ENCODE results near the gene HAAO.
"Not testable (repeated sequence)": the region's sequence is repeated elsewhere in the genome, so short reads cannot be mapped to it uniquely, and the experiment has no call there.

HAAO gene

GRCh38 chr2:42743659-42743990 lies 48.8 kb downstream of the HAAO start:
- DNase-seq: no peak

DNA sequence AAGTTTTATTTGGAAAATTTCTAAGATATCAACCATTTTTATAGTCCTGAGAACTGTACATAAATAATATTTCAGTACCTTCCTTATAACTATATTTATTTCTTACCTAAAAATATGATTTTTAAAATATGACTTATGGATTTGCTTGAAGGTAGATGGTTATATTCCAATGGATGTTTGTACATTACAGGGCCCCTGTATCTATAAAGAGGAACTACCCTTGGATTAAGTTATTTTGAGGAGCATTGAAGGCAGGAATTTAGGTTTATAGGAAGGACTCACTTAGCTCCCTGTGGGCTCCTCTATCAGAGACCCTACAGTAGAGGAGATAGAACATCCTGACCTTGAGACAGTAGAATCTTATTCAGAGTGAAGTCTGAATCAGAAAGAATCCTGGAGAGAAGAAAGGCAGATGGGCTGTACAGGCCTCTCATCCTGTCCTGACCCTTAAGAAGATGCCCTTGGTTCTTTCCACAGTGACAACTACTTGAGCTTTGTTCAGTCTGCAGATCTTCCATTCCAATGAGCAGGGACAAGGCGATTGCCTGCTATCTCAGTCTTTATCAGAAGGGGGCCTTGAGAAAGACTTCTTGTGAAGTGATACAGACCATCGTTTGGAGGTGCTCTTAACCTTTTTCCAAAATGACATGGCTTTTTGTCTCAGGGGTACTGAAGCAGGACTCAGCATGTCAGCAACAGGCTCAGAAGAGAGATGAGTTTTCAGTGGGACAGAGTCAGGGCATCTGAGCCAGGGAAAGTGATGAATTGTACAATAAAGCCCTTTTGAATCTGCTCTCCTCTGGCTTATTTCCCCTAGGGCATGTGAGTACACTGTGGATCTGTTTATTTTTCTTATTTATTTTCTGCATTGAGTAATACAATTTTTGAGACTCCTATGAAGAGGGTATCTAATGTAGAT lies 49.4 kb downstream of the HAAO start:
- no peak for DNase-seq

GRCh38 chr2:42741140-42741539 lies 51.2 kb downstream of the HAAO start:
- DNase-seq: no peak

DNA sequence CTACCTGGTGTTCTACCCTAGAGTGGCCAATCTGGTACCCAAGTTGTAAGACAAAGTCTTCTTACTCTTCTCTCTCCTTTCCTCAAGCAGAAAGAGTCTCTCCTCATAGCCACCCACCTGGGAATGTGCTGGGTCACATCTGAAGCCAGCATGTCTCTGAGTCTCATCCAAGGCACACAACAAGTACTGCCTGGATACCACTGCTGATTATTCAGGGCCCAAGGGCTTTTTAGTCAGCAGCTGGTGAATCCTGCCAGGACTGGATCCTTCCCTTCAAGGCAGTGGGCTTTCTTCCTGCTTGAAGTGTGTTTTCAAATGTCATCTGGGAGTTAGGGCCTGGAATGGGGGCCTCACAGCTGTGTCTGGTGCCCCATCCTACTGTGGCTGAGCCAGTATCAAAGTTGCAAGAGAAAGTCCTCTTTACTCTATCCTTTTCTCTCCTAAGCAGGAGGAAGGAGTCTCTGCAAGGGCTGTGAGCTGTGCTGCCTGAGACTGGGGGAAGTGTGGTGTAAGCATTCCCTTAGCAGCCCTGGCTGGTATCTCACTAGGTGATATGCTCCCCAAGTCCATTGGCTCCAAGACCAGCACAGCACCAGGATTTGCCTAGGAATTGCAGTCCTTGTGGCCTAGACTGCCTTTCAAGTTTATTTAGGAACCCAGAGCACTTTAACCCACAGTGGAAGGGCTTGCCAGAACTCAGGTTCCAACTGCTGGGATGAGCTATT lies 55.6 kb downstream of the HAAO start:
- DNase-seq: no peak

DNA sequence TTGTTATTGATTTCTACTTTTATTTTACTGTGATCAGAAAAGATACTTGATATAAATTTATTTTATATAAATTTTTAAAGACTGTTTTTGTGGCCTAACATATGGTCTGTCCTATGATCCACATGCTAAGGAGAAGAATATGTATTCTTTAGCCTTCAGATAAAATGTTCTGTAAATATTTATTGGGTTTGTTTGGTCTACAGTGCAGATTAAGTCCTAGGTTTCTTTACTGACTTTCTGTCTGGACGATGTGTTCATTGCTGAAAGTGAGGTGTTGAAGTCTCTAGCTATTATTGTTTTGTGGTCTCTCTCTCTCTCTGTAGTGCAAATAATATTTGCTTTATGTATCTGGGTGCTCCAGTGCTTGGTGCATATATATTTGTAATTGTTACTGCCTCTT lies 58.5 kb downstream of the HAAO start:
- DNase-seq: no peak

DNA sequence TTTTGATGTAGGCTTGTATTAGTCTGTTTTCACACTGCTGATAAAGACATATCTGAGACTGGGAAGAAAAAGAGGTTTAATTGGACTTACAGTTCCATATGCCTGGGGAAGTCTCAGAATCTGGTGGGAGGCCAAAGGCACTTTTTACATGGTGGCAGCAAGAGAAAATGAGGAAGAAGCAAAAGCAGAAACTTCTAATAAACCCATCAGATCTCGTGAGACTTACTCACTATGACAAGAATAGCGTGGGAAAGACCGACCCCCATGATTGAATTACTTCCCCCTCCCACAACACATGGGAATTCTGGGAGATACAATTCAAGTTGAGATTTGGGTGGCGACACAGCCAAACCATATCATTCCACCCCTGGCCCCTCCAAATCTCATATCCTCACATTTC lies 61.1 kb downstream of the HAAO start:
- not testable (repeated sequence) for DNase-seq

DNA sequence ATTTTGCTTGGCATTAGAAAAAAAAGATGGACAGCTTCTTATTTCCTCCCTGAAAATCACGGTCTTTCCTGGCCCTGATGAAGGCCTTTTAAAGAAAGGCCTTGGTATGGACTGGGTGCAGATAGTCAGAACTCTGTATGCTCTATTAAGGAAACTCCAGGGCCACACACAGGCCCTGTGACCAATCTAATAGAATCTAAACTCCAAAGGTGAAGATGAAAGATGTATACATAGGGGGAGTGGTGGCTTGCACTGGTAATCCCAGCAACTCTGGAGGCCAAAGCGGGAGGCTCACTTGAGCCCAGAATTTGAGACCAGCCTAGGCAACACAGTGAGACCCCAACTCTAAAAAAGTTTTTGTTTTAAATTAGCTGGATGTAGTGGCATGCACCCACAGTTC lies 65.7 kb downstream of the HAAO start:
- no peak for DNase-seq

DNA sequence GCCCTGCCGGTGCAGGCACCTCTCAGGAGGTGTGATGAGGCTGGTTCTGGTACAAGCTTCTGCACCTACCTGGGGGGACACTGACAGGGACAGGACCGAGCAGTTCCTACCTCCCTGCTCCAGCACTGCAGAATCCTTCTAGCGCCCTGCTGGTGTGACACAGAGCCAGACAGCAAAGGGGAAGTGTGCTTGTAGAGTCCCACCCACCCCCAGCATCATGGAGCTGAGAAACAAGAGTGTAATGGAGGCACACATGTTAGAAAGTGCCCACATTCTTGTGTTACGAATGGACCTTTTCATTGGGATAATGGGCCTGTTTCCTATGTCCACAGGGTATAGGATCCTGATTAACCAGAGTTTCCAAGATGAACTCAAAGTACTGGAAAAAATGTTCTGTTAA lies 66.7 kb downstream of the HAAO start:
- DNase-seq: peak; percentile 60

DNA sequence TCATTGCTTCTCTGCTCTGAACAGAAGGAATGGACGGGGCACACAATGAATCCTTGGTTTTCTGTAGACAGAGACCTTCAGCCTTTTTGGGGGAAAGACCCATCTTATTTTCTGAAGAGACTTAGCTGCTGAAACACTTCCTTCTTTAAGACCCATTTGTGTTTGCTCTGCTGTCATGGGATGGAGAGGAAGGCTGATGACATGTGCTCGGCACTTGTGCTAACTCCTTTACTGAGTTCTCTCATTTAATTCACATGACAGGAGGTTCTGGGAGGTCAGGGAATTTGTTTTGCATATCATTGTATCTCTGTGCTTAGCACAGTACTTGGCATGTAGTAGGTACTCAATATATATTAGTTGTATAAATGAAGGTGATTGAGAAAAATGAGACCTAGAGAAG lies 67.5 kb downstream of the HAAO start:
- DNase-seq: no peak

DNA sequence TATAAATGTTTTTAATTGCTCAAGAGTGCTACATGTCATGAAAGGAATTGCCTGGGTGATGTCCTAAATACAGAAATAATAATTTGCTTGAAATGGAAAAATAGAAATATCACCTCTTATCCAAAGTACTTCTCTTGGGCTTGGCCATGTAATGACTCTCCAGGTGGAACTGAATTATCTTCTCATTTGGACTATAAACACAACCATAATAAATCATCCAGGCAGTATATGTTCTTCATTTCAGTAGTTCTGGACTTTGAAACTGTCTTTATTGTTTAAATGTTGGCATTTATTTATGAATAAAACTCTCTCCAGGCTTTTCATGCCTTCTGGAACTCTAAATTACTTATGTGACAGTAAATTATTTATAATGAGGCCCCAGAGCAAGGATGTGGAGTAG lies 68.9 kb downstream of the HAAO start:
- DNase-seq: no peak

DNA sequence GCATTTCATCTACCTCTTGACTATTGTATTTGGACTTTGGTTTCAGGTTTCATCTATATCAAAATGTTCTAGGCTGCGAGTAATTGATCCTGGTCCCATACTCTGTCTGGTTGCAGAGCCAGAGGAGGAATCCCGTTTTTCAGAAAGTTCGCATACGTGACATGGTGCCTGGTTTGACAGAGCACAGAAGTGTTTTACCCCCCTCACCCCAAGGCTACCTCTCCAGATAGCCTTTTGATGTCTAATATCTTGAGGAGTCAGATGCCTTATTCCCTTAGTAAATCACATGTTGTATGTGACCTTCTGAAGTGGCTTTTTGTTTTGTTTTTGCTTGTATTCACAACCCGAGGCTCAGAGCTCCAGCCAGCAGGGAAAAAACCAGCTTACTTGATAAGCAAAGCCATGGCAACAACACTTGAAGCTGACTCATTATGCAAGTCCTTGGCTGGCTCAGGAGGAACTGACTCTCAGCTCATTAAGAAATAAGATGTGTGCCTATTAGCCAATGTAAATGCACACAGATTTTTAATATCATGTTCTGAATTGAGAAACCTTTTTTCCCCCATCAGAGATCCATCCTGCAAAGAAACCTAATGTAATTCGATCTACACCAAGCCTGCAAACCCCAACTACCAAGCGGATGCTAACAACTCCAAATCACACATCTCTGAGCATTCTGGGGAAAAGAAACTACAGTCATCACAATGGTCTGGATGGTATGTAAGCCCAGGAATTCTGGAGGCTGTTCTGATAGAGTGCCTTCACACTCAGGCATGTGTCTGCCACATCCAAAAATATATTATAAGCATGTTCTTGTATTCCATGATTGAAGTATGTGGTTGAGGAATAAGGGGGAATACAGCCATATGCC lies 69.8 kb downstream of the HAAO start:
- DNase-seq: peak; percentile 85

GRCh38 chr2:42721898-42722297 lies 70.5 kb downstream of the HAAO start:
- DNase-seq: no peak
